Astrocyte of the hippocampus (primary cell): ENCODE results near the gene SLC30A10.
"Not testable (repeated sequence)": the region's sequence is repeated elsewhere in the genome, so short reads cannot be mapped to it uniquely, and the experiment has no call there.

Experiments used
- DNase-seq: peaks from one replicate; pipeline ENCODE4 v3.0.0; 2011; ENCODE audit warnings: low read depth, low spot score

The SLC30A10 gene

DNA sequence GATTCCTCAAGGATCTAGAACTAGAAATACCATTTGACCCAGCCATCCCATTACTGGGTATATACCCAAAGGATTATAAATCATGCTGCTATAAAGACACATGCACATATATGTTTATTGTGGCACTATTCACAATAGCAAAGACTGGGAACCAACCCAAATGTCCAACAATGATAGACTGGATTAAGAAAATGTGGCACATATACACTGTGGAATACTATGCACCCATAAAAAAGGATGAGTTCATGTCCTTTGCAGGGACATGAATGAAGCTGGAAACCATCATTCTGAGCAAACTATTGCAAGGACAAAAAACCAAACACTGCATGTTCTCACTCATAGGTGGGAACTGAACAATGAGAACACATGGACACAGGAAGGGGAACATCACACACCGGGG lies 36.1 kb downstream of the SLC30A10 start:
- not testable (repeated sequence) for DNase-seq

DNA sequence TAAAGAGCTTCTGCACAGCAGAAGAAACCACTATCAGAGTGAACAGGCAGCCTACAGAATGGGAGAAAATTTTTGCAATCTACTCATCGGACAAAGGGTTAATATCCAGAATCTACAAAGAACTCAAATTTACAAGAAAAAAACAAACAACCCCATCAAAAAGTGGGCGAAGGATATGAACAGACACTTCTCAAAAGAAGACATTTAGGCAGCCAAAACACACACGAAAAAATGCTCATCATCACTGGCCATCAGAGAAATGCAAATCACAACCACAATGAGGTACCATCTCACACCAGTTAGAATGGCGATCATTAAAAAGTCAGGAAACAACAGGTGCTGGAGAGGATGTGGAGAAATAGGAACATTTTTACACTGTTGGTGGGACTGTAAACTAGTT lies 36.5 kb downstream of the SLC30A10 start:
- DNase-seq, result not testable (repeated sequence)

DNA sequence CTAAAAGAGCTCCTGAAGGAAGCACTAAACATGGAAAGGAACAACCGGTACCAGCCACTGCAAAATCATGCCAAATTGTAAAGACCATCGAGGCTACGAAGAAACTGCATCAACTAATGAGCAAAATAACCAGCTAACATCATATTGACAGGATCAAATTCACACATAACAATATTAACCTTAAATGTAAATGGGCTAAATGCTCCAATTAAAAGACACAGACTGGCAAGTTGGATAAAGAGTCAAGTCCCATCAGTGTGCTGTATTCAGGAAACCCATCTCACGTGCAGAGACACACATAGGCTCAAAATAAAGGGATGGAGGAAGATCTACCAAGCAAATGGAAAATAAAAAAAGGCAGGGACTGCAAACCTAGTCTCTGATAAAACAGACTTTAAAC lies 39.7 kb downstream of the SLC30A10 start:
- DNase-seq, result not testable (repeated sequence)

DNA sequence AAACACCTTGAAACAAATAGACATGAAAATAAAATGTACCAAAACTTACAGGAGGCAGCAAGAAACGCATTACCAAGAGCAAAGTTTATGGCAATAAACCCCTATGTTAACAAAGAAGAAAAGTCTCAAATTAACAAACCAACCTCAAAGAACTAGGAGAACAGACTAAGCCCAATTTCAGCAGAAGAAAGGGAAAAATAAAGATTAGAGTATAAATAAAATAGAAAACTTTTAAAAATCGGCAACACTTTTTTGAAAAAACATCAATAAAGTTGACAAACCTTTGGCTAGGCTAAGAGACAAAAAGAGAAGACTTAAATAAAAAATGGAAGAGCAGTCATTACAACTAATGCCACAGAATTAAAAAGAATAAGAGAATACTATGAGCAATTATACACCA lies 42.7 kb downstream of the SLC30A10 start:
- DNase-seq, result no peak

DNA sequence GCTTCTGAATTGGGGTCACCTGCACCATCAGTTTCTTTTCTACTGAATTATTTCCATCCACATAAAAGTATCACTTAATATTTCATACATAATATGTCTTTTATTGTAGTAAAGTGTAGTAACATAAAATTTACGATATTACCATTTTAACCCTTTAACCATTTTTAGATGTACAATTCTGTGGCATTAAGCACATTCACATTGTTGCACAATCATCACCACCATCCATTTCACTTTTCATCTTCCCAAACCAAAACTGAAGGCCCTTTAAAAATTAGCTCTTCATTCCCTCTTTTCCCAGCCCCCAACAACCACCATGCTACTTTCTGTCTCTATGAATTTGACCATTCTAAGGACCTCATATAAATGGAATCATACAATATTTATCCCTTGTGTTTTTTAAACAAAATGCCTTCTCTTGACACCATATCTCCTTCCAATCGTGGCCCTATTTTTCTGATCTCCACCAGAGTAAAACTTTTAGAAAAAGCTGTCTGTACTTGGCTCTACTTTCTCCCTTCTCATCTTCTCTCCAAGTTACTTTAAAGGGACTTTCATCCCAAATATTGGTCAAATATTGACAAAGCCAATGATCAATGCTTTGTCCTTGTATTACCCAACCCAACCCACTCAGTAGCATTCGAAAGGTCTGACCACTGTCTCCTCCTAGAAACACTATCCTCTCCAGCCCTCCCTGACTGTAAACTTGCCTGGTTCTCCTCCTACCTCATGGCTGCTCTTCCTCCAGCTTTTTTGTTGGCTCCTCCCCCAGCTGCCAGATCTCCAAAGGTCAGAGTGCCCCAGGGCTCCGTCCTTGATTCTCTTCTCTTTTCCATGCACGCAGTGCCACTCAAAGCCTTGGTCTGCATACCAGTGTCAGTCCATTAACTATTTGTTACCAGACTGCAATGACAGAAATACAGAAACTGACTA lies 44.7 kb downstream of the SLC30A10 start:
- DNase-seq, result no peak

DNA sequence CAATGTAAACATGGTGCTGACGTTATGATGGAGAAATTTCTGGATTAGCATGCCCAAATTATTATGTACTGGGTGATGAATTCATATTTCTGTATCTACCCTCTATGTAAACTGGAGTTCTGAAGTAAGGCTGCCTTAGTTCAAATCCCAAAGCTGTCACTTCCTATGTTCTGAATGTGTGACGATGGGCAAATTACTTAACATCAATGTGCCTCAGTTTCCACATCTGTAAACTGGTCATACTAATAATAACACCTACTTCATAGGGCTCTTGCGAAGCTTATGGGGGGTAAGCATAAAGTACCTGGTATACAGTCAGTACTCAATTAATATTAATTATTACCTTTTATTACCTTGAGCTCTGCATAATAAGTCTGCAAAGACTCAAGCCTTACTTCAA lies 45.6 kb downstream of the SLC30A10 start:
- DNase-seq, result no peak

DNA sequence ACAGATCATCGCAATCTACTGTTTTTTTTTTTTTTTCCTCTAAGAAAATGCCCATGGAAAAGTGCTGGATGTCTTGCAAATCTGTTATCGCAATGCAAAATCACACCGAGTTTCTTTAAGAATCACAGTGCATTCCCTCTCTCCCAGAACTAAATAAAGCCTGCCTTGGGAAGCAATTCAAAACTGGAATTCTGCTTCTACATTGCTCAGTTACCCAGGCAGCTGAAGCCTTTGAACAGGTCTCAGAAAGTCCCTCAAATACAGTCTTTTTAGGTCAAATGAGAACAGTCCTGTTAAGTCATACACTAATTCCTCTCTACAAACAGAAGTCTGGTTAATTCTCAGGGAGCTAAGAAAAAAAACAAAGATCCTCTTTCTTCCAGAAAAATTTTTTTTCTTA lies 46.3 kb downstream of the SLC30A10 start:
- DNase-seq, result no peak

DNA sequence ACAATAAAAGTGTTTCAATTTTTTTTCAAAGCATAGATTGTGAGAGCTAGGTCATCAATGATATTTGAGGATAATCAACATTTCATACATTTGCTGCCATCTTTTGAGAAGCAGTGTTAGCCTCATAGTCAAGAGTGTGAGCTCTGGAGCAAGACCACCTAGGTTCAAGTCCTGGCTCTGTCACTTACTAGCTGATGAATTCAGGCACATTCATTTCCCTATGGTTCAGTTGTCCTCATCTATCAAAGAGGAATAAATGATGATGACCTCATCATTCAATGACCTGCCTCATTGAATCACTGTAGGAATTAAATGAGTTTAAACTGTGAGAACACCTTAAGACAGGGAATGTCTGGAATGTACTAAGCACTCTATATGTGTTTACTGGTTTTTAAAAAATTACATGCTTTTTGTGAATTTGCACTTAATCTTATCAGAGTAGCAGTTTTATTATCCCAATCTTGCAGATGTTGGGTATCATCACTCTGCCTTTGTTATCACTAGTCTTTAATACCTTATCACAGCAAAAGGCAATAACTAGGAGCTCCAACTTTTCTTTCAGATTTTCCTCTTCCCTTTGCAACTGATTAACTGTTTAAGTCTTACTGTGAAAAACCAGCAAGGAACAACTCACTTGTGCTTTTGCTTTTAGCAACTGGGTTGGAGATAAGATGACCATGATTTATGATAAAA lies 47.4 kb downstream of the SLC30A10 start:
- no peak for DNase-seq

DNA sequence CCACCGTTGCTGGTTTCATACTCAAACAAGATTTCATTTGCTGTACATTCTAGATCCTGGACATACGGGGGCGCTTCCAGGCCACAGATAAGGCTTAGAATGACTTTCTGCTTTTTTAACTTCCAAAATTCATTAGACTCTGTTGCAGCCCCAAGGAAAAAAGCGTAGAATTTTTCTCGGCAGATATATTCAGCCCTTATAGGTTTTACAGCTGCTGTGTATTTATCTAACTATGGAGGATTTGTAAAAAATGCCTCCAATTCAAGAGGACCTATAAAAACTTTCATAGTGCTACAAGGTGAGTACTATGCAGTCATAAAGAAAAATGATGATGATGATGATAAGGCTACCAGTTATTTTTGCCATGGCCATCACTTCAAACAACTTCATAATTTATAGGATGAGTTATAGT lies 51.6 kb downstream of the SLC30A10 start:
- DNase-seq, result no peak

DNA sequence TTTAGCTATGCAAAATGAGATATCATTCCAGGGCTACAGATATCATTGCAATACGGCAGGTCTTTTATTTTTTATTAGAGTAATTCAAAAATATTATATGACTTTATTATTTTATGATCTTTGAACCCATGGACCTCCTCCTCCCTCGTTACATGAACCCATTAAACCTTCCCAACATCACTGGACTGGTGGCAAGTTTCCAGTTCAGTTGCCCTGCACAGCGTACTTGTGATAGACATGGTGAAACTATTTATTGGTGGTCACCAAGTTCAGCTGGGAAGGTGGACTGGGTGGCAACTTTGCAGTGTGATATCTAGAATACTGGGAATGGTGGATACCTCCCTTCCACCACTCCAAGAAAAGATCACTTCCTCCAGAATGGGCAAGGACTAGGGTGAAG lies 52.5 kb downstream of the SLC30A10 start:
- no peak for DNase-seq

DNA sequence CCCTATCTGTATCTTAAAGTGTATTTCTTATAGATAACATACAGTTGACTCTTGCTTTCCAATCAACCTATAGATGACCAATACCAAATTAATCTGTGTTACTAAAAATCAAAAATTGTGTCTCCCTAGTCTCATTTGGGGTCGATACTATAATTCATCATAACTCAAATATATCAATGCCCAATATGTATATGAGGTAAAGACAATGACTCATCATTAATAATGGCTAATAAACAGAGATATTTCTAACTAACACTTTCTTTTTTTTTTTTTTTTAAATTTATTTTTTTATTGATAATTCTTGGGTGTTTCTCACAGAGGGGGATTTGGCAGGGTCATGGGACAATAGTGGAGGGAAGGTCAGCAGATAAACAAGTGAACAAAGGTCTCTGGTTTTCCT lies 55.8 kb downstream of the SLC30A10 start:
- DNase-seq, result not testable (repeated sequence)

DNA sequence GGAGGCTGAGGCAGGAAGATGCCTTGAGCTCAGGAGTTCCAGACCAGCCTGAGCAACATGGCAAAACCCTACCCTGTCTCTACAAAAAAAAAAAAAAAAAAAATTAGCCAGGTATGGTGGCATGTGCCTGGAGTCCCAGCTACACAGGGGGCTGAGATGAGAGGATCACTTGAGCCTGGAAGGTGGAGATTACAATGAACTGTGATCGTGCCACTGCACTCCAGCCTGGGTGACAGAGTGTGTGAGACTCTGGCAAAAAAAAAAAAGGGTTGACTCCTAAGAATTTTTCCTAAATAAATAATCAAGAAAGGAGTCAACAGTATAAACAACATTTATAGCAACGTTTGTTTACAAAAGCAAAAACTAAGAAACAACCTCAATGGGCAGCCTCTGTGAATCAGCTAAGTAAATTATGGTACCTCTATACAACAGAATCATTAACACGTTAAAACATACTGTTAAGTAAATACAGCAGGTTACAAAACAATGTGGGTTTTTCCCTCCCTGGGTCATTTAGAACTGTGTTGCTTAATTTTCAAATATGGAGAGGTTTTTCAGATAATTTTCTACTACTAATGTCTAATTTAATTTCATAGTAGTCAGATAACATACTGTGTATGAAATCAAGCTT lies 56.8 kb downstream of the SLC30A10 start:
- no peak for DNase-seq

DNA sequence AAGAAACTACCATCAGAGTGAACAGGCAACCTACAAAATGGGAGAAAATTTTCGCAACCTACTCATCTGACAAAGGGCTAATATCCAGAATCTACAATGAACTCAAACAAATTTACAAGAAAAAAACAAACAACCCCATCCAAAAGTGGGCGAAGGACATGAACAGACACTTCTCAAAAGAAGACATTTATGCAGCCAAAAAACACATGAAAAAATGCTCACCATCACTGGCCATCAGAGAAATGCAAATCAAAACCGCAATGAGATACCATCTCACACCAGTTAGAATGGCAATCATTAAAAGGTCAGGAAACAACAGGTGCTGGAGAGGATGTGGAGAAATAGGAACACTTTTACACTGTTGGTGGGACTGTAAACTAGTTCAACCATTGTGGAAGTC lies 59.7 kb downstream of the SLC30A10 start:
- not testable (repeated sequence) for DNase-seq
